GM21717 (cell line): Measurements from ENCODE around the gene MYO1A.
"Not testable (repeated sequence)": the region's sequence is repeated elsewhere in the genome, so short reads cannot be mapped to it uniquely, and the experiment has no call there.

Experiments
- ATAC-seq: cut with Tn5 transposase; IDR thresholded peaks from one replicate; pipeline ENCODE4 v1.9.1; 2021; ENCODE audit warnings: mild to moderate bottlenecking, moderate library complexity; ENCODE audit not compliant: unreplicated experiment

Gene MYO1A

GRCh38 chr12:57048423-57049118 lies 1.4 kb downstream of the MYO1A start:
- ATAC-seq = no peak

- ATAC-seq = no peak
These were observed 1.9 kb downstream of the MYO1A start for GRCh38 chr12:57047981-57048380.

DNA sequence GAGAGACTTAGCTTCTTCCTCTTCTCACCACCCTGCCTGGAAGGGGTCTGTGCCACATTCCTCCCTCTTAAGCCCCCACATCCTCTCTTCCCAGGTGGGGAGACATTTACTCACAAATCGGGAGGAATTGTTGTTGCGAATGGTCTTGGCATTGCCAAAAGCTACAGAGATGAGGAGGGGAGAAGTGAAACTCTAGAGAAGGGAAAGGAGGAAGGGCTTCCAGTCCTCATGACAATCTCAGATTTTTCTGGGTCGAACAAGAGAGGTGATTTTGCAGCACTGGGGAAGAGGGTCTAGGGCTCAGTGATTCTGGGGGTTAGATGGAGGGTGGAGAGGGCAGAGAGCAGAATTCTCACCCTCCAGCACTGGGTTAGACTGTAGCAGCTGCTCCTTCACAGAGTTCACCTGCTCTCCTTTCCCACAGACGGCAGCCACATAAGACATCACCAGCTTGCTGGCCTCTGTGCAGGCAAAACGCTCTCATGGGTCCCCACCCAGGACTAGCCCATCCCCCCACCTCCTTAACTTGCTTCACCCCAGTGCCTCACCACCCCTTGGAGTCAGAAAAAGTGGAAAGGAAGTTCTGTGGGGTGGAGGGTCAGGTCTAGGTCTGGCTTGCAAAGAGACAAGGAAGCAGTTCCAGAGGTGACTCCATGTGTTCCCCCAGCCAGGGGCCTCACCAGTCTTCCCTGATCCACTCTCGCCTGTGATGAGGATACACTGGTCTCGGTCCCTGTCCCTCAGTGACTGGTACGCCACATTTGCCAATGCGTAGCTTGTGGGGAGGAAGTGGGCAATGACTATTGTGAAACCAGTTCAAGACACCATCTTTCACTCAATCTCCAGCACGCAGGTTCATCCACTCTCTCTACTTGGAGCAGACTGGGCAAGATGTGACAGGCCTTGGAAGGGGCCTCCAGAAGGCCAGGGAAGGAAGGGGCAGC lies 2.7 kb downstream of the MYO1A start:
- no peak for ATAC-seq

DNA sequence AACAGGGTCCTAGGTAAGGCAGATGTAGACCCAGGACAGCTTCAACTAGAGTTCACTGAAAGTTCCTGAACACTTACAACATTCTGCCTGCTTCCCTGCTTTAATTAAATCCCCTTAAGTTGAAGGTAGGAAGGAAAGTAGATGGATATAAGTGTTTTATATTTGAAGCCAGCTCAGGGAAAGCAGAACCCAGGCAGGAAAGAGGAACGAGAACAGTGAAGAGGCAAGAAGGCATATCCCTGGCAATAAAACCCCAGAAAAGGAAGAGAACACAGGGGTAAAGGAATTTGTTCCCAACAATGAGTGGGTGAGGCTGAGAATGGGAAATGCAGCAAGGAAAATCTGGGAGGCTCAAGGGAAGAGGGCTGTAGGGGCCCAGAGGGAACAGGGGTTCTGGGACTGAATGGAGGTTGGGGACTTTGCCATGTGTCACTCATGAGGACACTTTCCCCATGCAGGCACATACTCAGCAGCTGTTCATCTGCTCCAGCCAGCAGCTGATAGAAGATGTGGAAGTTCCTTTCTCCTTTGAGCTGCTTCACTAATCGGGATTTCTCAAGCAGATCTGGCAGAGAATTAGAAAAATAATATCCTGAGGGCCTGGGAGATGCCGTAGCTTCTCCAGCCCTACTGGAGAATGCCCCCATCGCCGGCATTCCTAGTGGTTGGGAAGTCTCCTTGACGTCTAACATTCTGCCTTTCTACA lies 3.7 kb downstream of the MYO1A start:
- no peak for ATAC-seq

DNA sequence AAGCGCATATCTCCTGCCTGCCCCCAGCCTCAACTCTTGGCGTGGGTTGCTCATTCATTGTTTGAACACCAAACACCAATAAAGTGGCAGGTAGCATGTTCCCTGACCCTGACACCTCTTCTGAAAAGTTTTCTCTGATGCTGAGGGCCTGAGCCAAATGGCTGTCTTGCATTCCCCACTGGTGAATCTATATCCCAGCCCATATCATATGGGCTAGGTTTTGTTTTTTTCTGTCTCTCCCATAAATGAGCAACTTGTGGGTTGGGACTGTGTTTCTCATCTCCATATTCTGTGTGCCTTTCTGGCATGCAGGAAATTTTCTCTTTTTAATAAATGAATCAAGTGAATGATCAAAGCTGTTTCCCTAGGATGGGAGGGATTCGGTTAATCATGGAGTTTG lies 5.0 kb downstream of the MYO1A start:
- no peak for ATAC-seq

DNA sequence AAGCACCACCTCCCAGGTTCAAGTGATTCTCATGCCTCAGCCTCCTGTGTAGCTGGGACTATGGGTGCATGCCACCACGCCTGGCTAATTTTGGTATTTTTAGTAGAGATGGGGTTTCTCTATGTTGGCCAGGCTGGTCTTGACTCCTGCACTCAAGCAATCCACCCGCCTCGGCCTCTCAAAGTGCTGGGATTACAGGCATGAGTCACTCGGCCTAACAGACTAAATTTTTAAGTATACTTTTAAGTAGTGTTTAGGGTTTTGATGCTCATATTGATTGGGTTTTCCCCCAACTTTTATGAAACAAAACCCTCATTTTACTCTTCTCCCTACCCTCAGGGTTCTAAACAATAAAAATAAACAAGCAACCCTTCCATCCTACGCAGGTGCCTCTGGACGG lies 5.5 kb downstream of the MYO1A start:
- ATAC-seq = no peak

GRCh38 chr12:57042695-57043094 lies 7.2 kb downstream of the MYO1A start:
- no peak for ATAC-seq

DNA sequence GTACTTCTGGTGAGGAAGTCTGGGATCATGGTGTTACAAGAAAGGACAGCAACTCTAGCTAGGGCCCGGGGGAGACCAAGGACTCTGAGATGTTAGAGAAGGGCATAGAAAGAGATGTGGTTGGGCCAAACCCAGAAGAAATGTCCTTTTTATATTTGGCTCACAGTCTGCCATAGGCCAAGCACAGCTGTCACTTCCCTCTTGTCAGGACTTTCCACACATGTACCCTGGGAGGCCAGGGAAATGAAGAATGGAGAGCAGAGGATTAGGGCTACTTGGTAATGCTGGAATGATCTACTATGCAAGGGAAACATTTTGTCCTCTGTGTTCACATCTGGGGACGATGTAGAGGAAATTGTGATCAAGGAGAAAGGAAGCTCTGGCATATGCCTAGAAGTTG lies 9.2 kb downstream of the MYO1A start:
- ATAC-seq = no peak

DNA sequence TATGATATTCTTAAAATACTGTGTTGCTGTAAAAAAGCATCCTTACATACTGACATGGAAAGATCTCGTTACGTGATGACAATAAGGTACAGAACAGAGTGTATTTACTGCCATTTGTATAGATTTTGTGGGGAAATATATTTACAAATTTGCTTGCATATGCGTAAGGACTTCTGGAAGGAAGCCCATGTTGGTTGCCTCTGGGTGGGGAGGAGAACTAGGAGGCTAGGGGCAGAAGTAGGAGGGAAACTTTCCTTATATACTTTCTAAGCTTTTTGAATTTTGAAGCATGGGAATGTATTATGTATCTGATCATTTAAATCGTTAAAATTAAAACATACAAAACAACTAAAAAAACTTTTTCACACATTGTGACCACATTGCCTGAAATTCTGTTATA lies 9.7 kb downstream of the MYO1A start:
- ATAC-seq = no peak

GRCh38 chr12:57039016-57039798 lies 10.7 kb downstream of the MYO1A start:
- no peak for ATAC-seq

DNA sequence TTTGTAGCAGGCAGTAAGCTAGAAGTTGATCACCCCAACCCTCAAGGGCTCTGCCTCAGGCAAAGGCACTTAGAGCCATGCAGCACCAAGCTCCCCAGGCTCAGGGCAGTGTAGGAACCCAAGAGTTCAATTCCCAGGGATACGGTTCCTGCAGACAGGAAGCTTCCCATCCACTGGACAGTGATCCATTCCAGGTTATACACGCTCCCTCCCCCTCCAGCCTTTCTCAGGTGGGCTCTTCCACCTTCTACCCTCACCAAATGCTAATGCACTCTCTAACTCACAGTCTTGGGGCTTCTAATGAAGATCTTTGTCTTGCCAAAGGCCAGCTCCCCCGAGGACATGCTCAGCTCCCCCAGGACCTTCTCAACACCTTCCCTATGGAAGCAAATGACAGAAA lies 12.7 kb downstream of the MYO1A start:
- ATAC-seq = no peak

GRCh38 chr12:57033431-57033830 lies 16.5 kb downstream of the MYO1A start:
- ATAC-seq = no peak

- no peak for ATAC-seq
These were observed 18.1 kb downstream of the MYO1A start for GRCh38 chr12:57031789-57032188.

DNA sequence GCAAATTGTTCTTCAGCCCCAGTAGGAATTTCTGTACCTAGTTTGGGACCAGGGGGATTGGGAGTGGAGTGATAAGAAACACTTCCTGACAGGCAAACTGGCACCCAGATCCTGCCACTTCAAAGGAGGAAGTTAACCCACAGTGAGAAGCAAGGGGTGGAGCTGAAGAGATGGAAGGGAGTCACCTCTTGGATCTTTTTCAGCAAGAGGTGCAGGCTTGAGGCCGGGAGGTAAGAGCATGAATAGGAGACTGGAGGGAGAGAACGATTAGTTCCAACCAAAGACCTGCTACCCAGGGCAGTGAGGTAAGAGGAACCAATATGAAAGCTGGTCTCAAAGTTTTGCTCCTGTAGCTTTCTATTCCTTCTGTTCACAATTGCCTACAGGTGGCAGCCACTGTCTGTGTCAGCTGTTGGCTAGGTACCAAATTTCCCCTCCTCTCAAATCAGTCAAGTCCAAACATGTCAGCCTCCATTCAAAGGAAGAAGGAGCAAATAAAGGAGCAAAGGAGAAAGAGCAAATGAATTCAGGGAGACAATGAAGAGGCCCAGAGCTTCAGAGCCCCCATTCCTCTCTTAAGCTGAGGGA lies 18.7 kb downstream of the MYO1A start:
- no peak for ATAC-seq

- ATAC-seq = no peak
These were observed 20.5 kb downstream of the MYO1A start for GRCh38 chr12:57029457-57029856.

DNA sequence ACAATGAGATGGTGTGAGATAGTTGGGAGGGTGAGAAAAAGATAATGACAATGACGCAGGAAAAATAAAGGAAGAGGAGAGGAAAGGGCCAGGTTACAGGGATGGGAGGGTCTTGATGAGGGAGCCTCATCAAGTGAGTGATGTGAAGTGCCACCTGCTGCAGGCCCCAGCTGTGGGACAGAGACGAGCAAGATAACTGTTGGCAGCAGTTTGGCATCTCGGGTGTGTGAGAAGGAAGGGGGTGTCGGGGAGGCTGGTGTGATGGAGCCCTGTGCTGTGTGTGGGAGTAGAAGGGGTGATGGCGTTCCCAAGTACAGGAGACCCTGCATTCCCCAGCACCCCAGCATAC lies 22.1 kb downstream of the MYO1A start:
- no peak for ATAC-seq

GRCh38 chr12:57027011-57027804 lies 22.7 kb downstream of the MYO1A start:
- no peak for ATAC-seq

DNA sequence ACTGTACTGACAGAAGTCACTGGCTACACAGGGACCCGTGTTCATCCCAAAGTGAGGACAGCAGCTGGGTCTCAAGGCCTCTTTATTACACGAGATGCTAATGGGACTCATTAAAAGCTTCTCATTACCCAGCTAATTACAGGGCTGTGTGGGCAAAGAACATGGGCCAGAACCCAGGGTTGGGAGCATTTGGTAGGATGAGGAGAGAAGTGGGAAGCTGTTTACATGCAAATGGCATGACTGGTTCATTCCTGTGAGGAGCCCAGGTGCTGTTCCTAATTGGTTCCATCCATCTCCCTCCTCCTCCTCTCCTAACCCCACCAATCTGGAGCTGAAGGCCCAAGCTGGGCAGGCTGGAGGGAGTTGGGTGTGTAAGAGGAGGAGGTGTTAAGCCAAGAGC lies 24.7 kb downstream of the MYO1A start:
- no peak for ATAC-seq

- ATAC-seq = not testable (repeated sequence)
These were observed 27.6 kb downstream of the MYO1A start for GRCh38 chr12:57022324-57022723.
